ELR (cell line): ENCODE measurements around the gene CYP27C1.
"Not testable (repeated sequence)": the region's sequence is repeated elsewhere in the genome, so short reads cannot be mapped to it uniquely, and the experiment has no call there.

Experiments
- DNase-seq: peaks from one replicate; pipeline ENCODE4 v3.0.0-alpha.2; 2015; ENCODE audit warnings: low read depth

The CYP27C1 gene

GRCh38 chr2:127170452-127171197 is 49.5 kb downstream of the CYP27C1 start:
- DNase-seq = no peak

GRCh38 chr2:127170021-127170420 is 50.1 kb downstream of the CYP27C1 start:
- no peak for DNase-seq

- no peak for DNase-seq
These were observed 50.9 kb downstream of the CYP27C1 start for GRCh38 chr2:127169066-127169660.

- no peak for DNase-seq
These were observed 53.8 kb downstream of the CYP27C1 start for GRCh38 chr2:127166231-127166860.

- no peak for DNase-seq
These were observed 54.6 kb downstream of the CYP27C1 start for GRCh38 chr2:127165539-127165935.

- DNase-seq = no peak
These were observed 55.1 kb downstream of the CYP27C1 start for GRCh38 chr2:127164761-127165538.

GRCh38 chr2:127163921-127164320 is 56.2 kb downstream of the CYP27C1 start:
- DNase-seq = no peak

- DNase-seq = not testable (repeated sequence)
These were observed 57.1 kb downstream of the CYP27C1 start for GRCh38 chr2:127163090-127163406.

- no peak for DNase-seq
These were observed 57.6 kb downstream of the CYP27C1 start for GRCh38 chr2:127162261-127163089.

GRCh38 chr2:127161176-127162136 is 58.6 kb downstream of the CYP27C1 start:
- DNase-seq = no peak

GRCh38 chr2:127160676-127161075 is 59.4 kb downstream of the CYP27C1 start:
- DNase-seq = no peak

GRCh38 chr2:127159543-127159942 is 60.6 kb downstream of the CYP27C1 start:
- DNase-seq = no peak

- no peak for DNase-seq
These were observed 61.3 kb downstream of the CYP27C1 start for GRCh38 chr2:127158614-127159290.

- peak; percentile 51 for DNase-seq
These were observed 62.2 kb downstream of the CYP27C1 start for GRCh38 chr2:127157651-127158485.

GRCh38 chr2:127157114-127157513 is 63.0 kb downstream of the CYP27C1 start:
- DNase-seq = no peak

GRCh38 chr2:127155947-127156346 is 64.2 kb downstream of the CYP27C1 start:
- no peak for DNase-seq

- no peak for DNase-seq
These were observed 65.0 kb downstream of the CYP27C1 start for GRCh38 chr2:127155028-127155581.

- DNase-seq = no peak
These were observed 65.7 kb downstream of the CYP27C1 start for GRCh38 chr2:127154396-127154795.

GRCh38 chr2:127153691-127154158 is 66.4 kb downstream of the CYP27C1 start:
- peak; percentile 94 for DNase-seq
